Endothelial cell of umbilical vein (primary cell): ENCODE measurements around the gene WDTC1. TPM values are rescaled to one million over a fixed set of nuclear protein-coding genes. Genes with fewer than 3 reads are reported as not detected.
A peak's percentile ranks its signal among the peaks of the same experiment; 100 is the strongest.

ENCODE experiments used
- BruUV-seq: library from RNA; stranded (reverse); fragments of 400-500 nt; replicated peaks from 2 replicates; lab custom pipeline; 2021; lab: Mats Ljungman, UMichigan
- CTCF ChIA-PET: fragments of 300-600, 350-600 bp; sonication (Branson Sonifier 250); formaldehyde crosslinking; loops from one replicate; lab custom pipeline; 2021; ENCODE audit warnings: antibody characterized with exemption, inconsistent platforms; lab: Charles Lee
- POLR2A ChIA-PET: fragments of 300-600, 350-600 bp; sonication (Branson Sonifier 250); formaldehyde crosslinking; loops from one replicate; lab custom pipeline; 2021; ENCODE audit warnings: antibody characterized with exemption, inconsistent platforms; lab: Charles Lee
- DNase-seq: peaks from one replicate; pipeline ENCODE4 v3.0.0-alpha.2; 2011; ENCODE audit warnings: low read depth, low spot score
- FAIRE-seq: peaks from 2 replicates; lab custom pipeline; 2011; peaks lifted over from hg19 to GRCh38; lab: Jason Lieb, UNC
- H2AFZ ChIP-seq: 2 replicates; pipeline ENCODE4 v1.6.0; 2012; ENCODE audit warnings: low read depth, low read length, control low read depth, inconsistent platforms
- H3K27ac ChIP-seq: 2 replicates; pipeline ENCODE4 v1.5.1; 2011; ENCODE audit warnings: low read depth, mild to moderate bottlenecking, control low read depth, low read length, moderate library complexity; ENCODE audit not compliant: insufficient read depth
- H3K27me3 ChIP-seq, 2 experiments: 2 replicates each; pipeline versions ENCODE4 v1.6.0 to v1.6.1; 2011; ENCODE audit warnings: low read length in 2 of 2, mixed read lengths in 1 of 2; ENCODE audit not compliant: control insufficient read depth in 2 of 2, insufficient read depth in 2 of 2
- H3K36me3 ChIP-seq, 2 experiments: 2 replicates in 1 of 2; 3 replicates in 1 of 2; pipeline ENCODE4 v1.5.1; 2011; ENCODE audit warnings: low read length in 2 of 2, mild to moderate bottlenecking in 1 of 2, moderate library complexity in 1 of 2; ENCODE audit not compliant: control insufficient read depth in 2 of 2, insufficient read depth in 2 of 2; ENCODE audit errors: extremely low read depth in 1 of 2
- H3K4me1 ChIP-seq: 3 replicates; pipeline ENCODE4 v1.5.1; 2011; ENCODE audit warnings: mild to moderate bottlenecking, low read length; ENCODE audit not compliant: control insufficient read depth, insufficient read depth; ENCODE audit errors: extremely low read depth
- H3K4me2 ChIP-seq: 2 replicates; pipeline ENCODE4 v1.6.1; 2011; ENCODE audit warnings: low read length, control low read depth, mixed read lengths; ENCODE audit not compliant: insufficient read depth
- H3K4me3 ChIP-seq, 3 experiments: fragments of 200-600 bp in 1 of 3; sonication (generic), shearing (Covaris generic) in 1 of 3; replicated peaks in 1 of 3; 2 replicates each; pipeline ENCODE4 v1.5.1; 2011 to 2016; ENCODE audit warnings: control low read depth in 3 of 3, low read length in 3 of 3, mild to moderate bottlenecking in 2 of 3, inconsistent platforms in 1 of 3, low read depth in 1 of 3, moderate library complexity in 1 of 3; ENCODE audit not compliant: insufficient read depth in 1 of 3
- H3K79me2 ChIP-seq: 2 replicates; pipeline ENCODE4 v1.6.0; 2012; ENCODE audit warnings: low read length, inconsistent platforms; ENCODE audit not compliant: control insufficient read depth, insufficient read depth
- H3K9ac ChIP-seq: replicated peaks from 2 replicates; pipeline ENCODE3; 2011; ENCODE audit warnings: low read length, control low read depth; ENCODE audit not compliant: insufficient read depth; ENCODE audit errors: extremely low read depth
- H3K9me1 ChIP-seq: replicated peaks from 3 replicates; pipeline ENCODE4 v1.6.0; 2011; ENCODE audit warnings: mild to moderate bottlenecking, low read length; ENCODE audit not compliant: control insufficient read depth, insufficient read depth; ENCODE audit errors: extremely low read depth
- H3K9me3 ChIP-seq: replicated peaks from 2 replicates; pipeline ENCODE4 v1.5.1; 2012; ENCODE audit warnings: low read length, inconsistent platforms; ENCODE audit not compliant: control insufficient read depth, insufficient read depth
- H4K20me1 ChIP-seq: replicated peaks from 2 replicates; pipeline ENCODE3; 2011; ENCODE audit warnings: mild to moderate bottlenecking, low read length; ENCODE audit not compliant: control insufficient read depth, insufficient read depth; ENCODE audit errors: extremely low read depth
- CTCF ChIP-seq, 2 donors: IDR thresholded peaks; 1 replicate in 1 of 2; 2 replicates in 1 of 2; pipeline ENCODE4 v1.5.1; 2011; ENCODE audit warnings: low read length in 2 of 2, mild to moderate bottlenecking in 2 of 2, moderate library complexity in 2 of 2, control low read depth in 1 of 2, inconsistent platforms in 1 of 2, low read depth in 1 of 2; ENCODE audit not compliant: insufficient read depth in 1 of 2; ENCODE audit errors: extremely low read depth in 1 of 2
- MAX ChIP-seq: IDR thresholded peaks from 2 replicates; pipeline ENCODE4 v1.6.1; 2011; ENCODE audit not compliant: insufficient read depth, insufficient read length
- MYC ChIP-seq: IDR thresholded peaks from one replicate; pipeline ENCODE4 v1.6.1; 2011; ENCODE audit warnings: mild to moderate bottlenecking, low read depth, low read length
- POLR2A ChIP-seq: IDR thresholded peaks from 2 replicates; pipeline ENCODE4 v1.6.1; 2012; ENCODE audit warnings: low read depth, mild to moderate bottlenecking, control low read depth, low read length
- POLR2AphosphoS5 ChIP-seq: IDR thresholded peaks from 2 replicates; pipeline ENCODE4 v1.6.1; 2012; ENCODE audit warnings: low read depth, mild to moderate bottlenecking, control low read depth, low read length, moderate library complexity; ENCODE audit not compliant: insufficient read depth
- dilution Hi-C: fragments of 300-500 bp; cut with MboI; formaldehyde crosslinking; loops from one replicate; pipeline ENCODE4 v1.15.0; 2019; ENCODE audit warnings: low sequenced_read_pairs; ENCODE audit not compliant: extremely low pct_ligation_motif_present
- intact Hi-C: fragments of 100-400 bp; cut with micrococcal nuclease; formaldehyde crosslinking; loops from one replicate; pipeline ENCODE4 v1.10.0; 2022
- polyA plus RNA-seq, 4 experiments: library from polyadenylated mRNA; depleted of rRNA in 3 of 4; stranded (reverse) in 3 of 4; unstranded in 1 of 4; fragments of >200 nt; gene quantifications; 2 replicates each; pipeline versions ENCODE4 v1.2.1 to v1.2.3, GENCODE V29; 2011 to 2012; ENCODE audit warnings: missing spikeins in 1 of 4
- total RNA-seq: library from RNA; stranded (reverse); gene quantifications from 2 replicates; pipeline ENCODE4 v1.2.3, GENCODE V29; 2021

The WDTC1 gene
- total and polyA plus RNA-seq, 2 donors (not counting 3 experiments of a cell fraction or from before 2014, with no cell fraction given), result 15.4 to 27.6 TPM

- peak; percentile 97 for FAIRE-seq
- no TSS peak for BruUV-seq
- Histone ChIP-seq H3K4me1 (peaks cover 11% of the 10 kb centered on the region), H3K4me3 (peak within 1 kb of the TSS; percentile 47 to 82 (median 68)), H3K9me1 (no peaks in the 10 kb centered on the region), H3K36me3 (peaks cover 3 to 7% of the 10 kb centered on the region in 2 experiments), H2AFZ (peak within 1 kb of the TSS; percentile 99), H3K9me3 (no peaks in the 10 kb centered on the region), H4K20me1 (no peaks in the 10 kb centered on the region), H3K4me2 (peak within 1 kb of the TSS; percentile 90), H3K9ac (peak within 1 kb of the TSS; percentile 92), H3K27ac (peak within 1 kb of the TSS; percentile 77), H3K79me2 (peaks cover 45% of the 10 kb centered on the region), H3K27me3 (no peaks in the 10 kb centered on the region)
- peak; percentile 97 for DNase-seq
- POLR2A ChIA-PET, result no interaction called here
- intact Hi-C loops, result loop anchor here (1.0 to 5.0 kb wide), 6 partner anchors 10 to 277 kb away; partner anchors contain the start of genes GPR3 and WASF2
- no peak for TF ChIP-seq CTCF (IDR thresholded peaks at IDR 0.05; ENCODE audit: extremely low read depth in 1 of 2, insufficient read depth in 1 of 2, low read depth in 1 of 2, low read length in 2 of 2)
- TF ChIP-seq MYC, result no peak
- peak; percentile 17 for TF ChIP-seq MAX
- peak; percentile 94 for TF ChIP-seq POLR2A
- peak; percentile 95 for TF ChIP-seq POLR2AphosphoS5
- dilution Hi-C loops, result no loop called here
- CTCF ChIA-PET, result interaction anchor here (0.6 to 1.6 kb wide), 6 partner anchors 11 to 283 kb away, joined by 3 to 20 read pairs (median 3); partner anchors contain the start of gene MAP3K6
Observed at GRCh38 chr1:27321813-27322568, 87.6 kb downstream of the WDTC1 start, which contains the start of gene TMEM222. TSS of gene TMEM222 (plus strand) at chr1:27322163. CDS start at chr1:27322198, 35 bp downstream.
